GM19467 (cell line): Measurements from ENCODE around the gene PBOV1.

Source experiments
- ATAC-seq: cut with Tn5 transposase; IDR thresholded peaks from one replicate; pipeline ENCODE4 v1.9.1; 2021; ENCODE audit warnings: mild to moderate bottlenecking, moderate library complexity; ENCODE audit not compliant: unreplicated experiment

The PBOV1 gene

GRCh38 chr6:138218449-138218848 lies at the start of gene PBOV1:
Gene PBOV1, minus strand, starts transcription at chr6:138218491. Its CDS starts 96 bp downstream, at chr6:138218395.
- no peak for ATAC-seq

GRCh38 chr6:138266095-138266494 lies 47.8 kb upstream of the PBOV1 start:
- no peak for ATAC-seq

GRCh38 chr6:138264372-138264880 lies 46.1 kb upstream of the PBOV1 start:
- ATAC-seq: no peak

- ATAC-seq: no peak
These were observed 45.7 kb upstream of the PBOV1 start for GRCh38 chr6:138263963-138264362.

- no peak for ATAC-seq
These were observed 43.0 kb upstream of the PBOV1 start for GRCh38 chr6:138261116-138261780.

GRCh38 chr6:138258991-138259390 lies 40.7 kb upstream of the PBOV1 start:
- ATAC-seq: no peak

GRCh38 chr6:138258197-138258596 lies 39.9 kb upstream of the PBOV1 start:
- ATAC-seq: no peak

GRCh38 chr6:138257638-138258040 lies 39.3 kb upstream of the PBOV1 start:
- no peak for ATAC-seq

- no peak for ATAC-seq
These were observed 37.2 kb upstream of the PBOV1 start for GRCh38 chr6:138255443-138255842.

- no peak for ATAC-seq
These were observed 35.4 kb upstream of the PBOV1 start for GRCh38 chr6:138253731-138254130.

- no peak for ATAC-seq
These were observed 32.4 kb upstream of the PBOV1 start for GRCh38 chr6:138250513-138251247.

- no peak for ATAC-seq
These were observed 31.8 kb upstream of the PBOV1 start for GRCh38 chr6:138250053-138250452.

- ATAC-seq: no peak
These were observed 30.6 kb upstream of the PBOV1 start for GRCh38 chr6:138248878-138249277.

- no peak for ATAC-seq
These were observed 29.7 kb upstream of the PBOV1 start for GRCh38 chr6:138248011-138248410.

- no peak for ATAC-seq
These were observed 28.6 kb upstream of the PBOV1 start for GRCh38 chr6:138246650-138247440.

GRCh38 chr6:138245751-138246150 lies 27.5 kb upstream of the PBOV1 start:
- no peak for ATAC-seq

- ATAC-seq: no peak
These were observed 24.8 kb upstream of the PBOV1 start for GRCh38 chr6:138242987-138243592.

- no peak for ATAC-seq
These were observed 23.6 kb upstream of the PBOV1 start for GRCh38 chr6:138241934-138242333.

- ATAC-seq: no peak
These were observed 23.1 kb upstream of the PBOV1 start for GRCh38 chr6:138241381-138241780.

GRCh38 chr6:138240476-138241245 lies 22.4 kb upstream of the PBOV1 start:
- no peak for ATAC-seq
